Glomerular visceral epithelial cell (primary cell): Measurements from ENCODE around the gene ALDH3B1.
A peak's percentile ranks its signal among the peaks of the same experiment; 100 is the strongest.
"Not testable (repeated sequence)": the region's sequence is repeated elsewhere in the genome, so short reads cannot be mapped to it uniquely, and the experiment has no call there.

Experiments
- DNase-seq: peaks from one replicate; pipeline ENCODE4 v3.0.0-alpha.2; 2016; ENCODE audit errors: extremely low spot score

ALDH3B1 gene, protein sequence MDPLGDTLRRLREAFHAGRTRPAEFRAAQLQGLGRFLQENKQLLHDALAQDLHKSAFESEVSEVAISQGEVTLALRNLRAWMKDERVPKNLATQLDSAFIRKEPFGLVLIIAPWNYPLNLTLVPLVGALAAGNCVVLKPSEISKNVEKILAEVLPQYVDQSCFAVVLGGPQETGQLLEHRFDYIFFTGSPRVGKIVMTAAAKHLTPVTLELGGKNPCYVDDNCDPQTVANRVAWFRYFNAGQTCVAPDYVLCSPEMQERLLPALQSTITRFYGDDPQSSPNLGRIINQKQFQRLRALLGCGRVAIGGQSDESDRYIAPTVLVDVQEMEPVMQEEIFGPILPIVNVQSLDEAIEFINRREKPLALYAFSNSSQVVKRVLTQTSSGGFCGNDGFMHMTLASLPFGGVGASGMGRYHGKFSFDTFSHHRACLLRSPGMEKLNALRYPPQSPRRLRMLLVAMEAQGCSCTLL

GRCh38 chr11:68010090-68011041, at the start of gene ALDH3B1:
ALDH3B1 (plus strand) TSS chr11:68010327; CDS start chr11:68015298, 4,971 bp downstream.
- peak; percentile 91 for DNase-seq

DNA sequence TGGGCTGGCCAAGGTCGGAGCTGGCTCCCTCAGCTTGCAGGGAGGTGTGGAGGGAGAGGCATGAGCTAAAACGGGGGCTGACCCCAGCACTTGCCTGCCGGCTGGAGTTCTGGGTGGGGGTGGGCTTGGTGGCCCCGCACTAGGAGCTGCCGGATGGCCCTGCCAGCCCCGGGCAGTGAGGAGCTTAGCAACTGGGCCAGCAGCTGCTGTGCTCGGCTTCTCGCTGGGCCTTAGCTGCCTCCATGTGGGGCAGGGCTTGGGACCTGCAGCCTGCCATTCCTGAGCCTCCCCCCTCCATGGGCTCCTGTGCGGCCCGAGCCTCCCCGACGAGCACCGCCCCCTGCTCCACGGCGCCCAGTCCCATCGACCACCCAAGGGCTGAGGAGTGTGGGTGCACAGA, 46.9 kb upstream of the ALDH3B1 start:
- DNase-seq: not testable (repeated sequence)

DNA sequence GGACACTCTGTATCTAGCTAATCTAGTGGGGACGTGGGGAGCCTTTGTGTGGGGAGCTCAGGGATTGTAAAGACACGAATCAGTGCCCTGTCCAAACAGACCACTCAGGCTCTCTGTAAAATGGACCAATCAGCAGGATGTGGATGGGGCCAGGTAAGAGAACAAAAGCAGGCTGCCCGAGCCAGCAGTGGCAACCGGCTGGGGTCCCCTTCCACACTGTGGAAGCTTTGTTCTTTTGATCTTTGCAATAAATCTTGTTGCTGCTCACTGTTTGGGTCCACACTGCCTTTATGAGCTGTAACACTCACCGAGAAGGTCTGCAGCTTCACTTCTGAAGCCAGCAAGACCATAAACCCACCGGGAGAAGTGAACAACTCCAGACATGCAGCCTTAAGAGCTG, 46.2 kb upstream of the ALDH3B1 start:
- DNase-seq: not testable (repeated sequence)

- not testable (repeated sequence) for DNase-seq
Measured at GRCh38 chr11:67964746-67965145, 45.4 kb upstream of the ALDH3B1 start.

DNA sequence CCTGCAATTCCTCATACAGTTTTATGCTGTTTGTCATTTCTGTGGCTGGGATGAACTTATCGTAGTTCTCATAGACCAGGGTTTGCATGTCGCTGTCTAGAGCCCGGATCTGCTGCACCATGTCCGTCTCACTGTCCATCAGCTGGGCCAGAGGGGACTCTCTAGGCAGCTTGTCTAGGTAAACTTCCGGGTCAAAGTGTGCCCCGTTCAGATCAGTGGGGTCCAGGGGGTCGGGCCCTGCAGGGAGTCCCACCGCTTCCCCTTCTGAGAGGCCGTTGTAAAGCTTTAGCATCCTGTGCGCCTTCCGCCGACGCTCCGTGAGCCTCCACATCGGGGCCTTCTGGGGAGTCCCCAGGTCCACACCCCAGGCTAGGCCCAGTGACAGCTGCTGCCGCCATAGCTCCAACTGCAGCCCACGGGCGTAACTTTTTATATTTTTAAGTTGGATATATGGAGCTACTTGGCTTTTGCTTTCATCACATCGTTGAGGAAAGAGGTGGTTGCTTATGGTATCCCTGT, 44.2 kb upstream of the ALDH3B1 start:
- not testable (repeated sequence) for DNase-seq

DNA sequence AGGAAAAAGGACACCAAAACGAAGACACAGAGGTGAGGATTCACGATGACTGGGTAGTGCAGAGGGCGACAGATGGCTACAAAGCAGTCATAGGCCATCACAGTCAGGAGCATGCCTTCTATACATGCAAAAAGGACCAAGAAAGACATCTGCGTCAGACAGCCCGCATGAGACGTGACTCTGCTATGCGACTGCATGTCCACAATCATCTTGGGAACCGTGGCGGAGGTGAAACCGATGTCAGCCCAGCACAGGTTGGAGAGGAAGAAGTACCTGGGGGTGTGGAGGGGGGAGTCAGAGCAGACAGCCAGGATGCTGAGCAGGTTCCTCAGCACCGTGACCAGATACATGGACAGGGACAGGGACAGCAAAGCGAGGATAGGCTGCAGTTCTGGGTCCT, 35.4 kb upstream of the ALDH3B1 start:
- not testable (repeated sequence) for DNase-seq

GRCh38 chr11:67978766-67979418, 31.2 kb upstream of the ALDH3B1 start:
- DNase-seq: peak; percentile 53

- not testable (repeated sequence) for DNase-seq
Measured at GRCh38 chr11:67981226-67981625, 28.9 kb upstream of the ALDH3B1 start.

DNA sequence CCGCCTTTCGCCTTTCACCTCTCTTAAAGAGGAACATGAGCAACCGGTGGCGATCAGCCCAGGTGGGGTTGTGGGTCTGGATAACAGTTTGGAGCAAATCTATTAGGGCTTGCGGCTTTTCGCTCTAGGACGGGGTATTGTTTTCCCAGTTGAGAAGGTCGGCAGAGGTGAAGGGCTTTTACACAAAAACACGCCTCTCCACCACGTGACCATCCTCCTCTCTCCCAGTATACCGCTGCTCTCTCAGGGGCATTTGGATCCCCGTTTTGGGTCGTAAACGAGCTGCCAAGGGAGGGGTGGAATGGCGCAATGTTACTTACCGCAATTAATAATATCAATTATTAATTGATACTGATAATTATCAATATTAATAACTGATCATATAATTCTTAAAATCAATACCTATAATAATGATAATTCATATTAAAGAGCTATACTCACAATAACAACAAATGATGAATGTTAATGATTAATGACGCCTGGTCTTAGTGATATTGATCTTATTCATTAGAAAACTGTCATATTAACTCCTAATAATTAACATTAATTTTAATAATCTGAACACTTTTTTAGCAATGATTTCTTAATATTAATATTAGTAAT, 27.8 kb upstream of the ALDH3B1 start:
- not testable (repeated sequence) for DNase-seq

- no peak for DNase-seq
Measured at GRCh38 chr11:67983951-67984350, 26.2 kb upstream of the ALDH3B1 start.

- not testable (repeated sequence) for DNase-seq
Measured at GRCh38 chr11:67985302-67985701, 24.8 kb upstream of the ALDH3B1 start.

GRCh38 chr11:67990546-67991346, 19.4 kb upstream of the ALDH3B1 start:
- DNase-seq: not testable (repeated sequence)

- DNase-seq: not testable (repeated sequence)
Measured at GRCh38 chr11:67991347-67992121, 18.6 kb upstream of the ALDH3B1 start.

- DNase-seq: not testable (repeated sequence)
Measured at GRCh38 chr11:67993821-67994220, 16.3 kb upstream of the ALDH3B1 start.

DNA sequence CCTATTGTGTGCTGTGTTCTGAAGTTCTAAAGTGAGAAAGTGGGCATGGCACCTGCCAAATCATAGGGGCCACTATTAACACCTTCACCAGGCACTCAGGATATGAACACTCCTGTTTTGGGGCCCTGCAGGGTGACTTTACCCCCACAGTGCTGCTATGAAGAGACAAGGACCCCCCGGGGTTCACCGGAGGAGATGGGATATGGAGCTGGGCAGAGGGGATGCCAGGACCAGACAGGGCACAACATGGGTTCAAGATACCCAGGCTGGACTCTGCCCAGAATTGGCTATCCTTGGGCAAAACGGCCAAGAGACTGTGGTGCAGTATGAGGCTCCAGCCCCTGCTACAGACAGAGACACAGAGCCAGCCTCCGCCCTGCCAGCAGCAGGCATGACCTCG, 15.7 kb upstream of the ALDH3B1 start:
- DNase-seq: not testable (repeated sequence)

GRCh38 chr11:67995129-67995528, 15.0 kb upstream of the ALDH3B1 start:
- not testable (repeated sequence) for DNase-seq

GRCh38 chr11:67995579-67995978, 14.5 kb upstream of the ALDH3B1 start:
- not testable (repeated sequence) for DNase-seq

DNA sequence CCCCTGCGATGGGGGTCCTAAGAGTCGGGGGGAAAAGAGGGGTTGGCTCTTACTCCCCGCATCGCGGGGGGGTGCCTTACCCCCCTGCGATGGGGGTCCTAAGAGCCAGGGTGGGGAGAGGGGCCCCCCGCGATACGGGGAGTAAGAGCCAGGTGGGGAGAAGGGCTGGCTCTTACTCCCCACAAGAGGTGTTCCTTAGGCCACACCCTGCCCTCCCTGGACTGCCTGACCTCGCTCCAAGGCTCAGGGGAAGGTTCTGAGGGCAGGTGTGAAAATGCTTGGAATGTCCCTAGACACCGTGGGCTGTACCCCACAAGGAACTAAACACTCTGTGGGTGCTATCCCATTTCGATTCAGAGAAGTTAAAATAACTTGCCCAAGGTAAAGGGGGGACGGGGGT, 14.1 kb upstream of the ALDH3B1 start:
- DNase-seq: no peak
